GM12878 (cell line): ENCODE data around the gene RAB44. TPM values are rescaled to one million over a fixed set of nuclear protein-coding genes. Genes with fewer than 3 reads are reported as not detected.
A peak's percentile ranks its signal among the peaks of the same experiment; 100 is the strongest.

Experiments
- ATAC-seq: fragments of 200-7000 bp; cut with Tn5 transposase; 3 replicates; pipeline ENCODE4 v1.9.1; 2020; ENCODE audit warnings: mild to moderate bottlenecking, moderate library complexity
- Bru-seq: library from RNA; stranded (reverse); fragments of 400-500 nt; gene quantifications from one replicate; lab custom pipeline; 2021; lab: Mats Ljungman, UMichigan
- BruChase-seq, 2 experiments: library from RNA; stranded (reverse); fragments of 400-500 nt; gene quantifications; one replicate each; lab custom pipeline; 2021; lab: Mats Ljungman, UMichigan
- BruUV-seq: library from RNA; stranded (reverse); fragments of 400-500 nt; replicated peaks from 2 replicates; lab custom pipeline; 2021; lab: Mats Ljungman, UMichigan
- CTCF ChIA-PET: fragments of 300-600 bp; sonication (Branson Sonifier 250); formaldehyde crosslinking; extraction: SDS; loops from one replicate; lab custom pipeline; 2021; ENCODE audit warnings: inconsistent platforms; lab: Yijun Ruan, JAX
- POLR2A ChIA-PET: fragments of 350-600 bp; formaldehyde crosslinking; extraction: SDS; loops from one replicate; lab custom pipeline; 2021; ENCODE audit warnings: inconsistent platforms; lab: Charles Lee
- RAD21 ChIA-PET: fragments of 300-600 bp; sonication (Branson Sonifier 250); formaldehyde crosslinking; loops from one replicate; lab custom pipeline; 2023; ENCODE audit warnings: antibody characterized with exemption; ENCODE audit not compliant: unreplicated experiment; lab: Charles Lee
- SMC1A ChIA-PET: fragments of 300-600 bp; sonication (Branson Sonifier 250); formaldehyde crosslinking; loops from one replicate; lab custom pipeline; 2023; ENCODE audit not compliant: unreplicated experiment, uncharacterized antibody; lab: Charles Lee
- DNase-seq: peaks from one replicate; pipeline ENCODE4 v3.0.0-alpha.2; 2011; ENCODE audit warnings: low read depth, low spot score
- FAIRE-seq: peaks from 3 replicates; lab custom pipeline; 2011; peaks lifted over from hg19 to GRCh38; lab: Jason Lieb, UNC
- H2AFZ ChIP-seq: 2 replicates; pipeline ENCODE4 v1.6.0; 2011; ENCODE audit warnings: low read depth, low read length, control low read depth; ENCODE audit not compliant: control insufficient read depth
- H3K27ac ChIP-seq: 2 replicates; pipeline ENCODE4 v1.5.1; 2011; ENCODE audit warnings: control low read depth; ENCODE audit not compliant: control insufficient read depth, insufficient read depth
- H3K27me3 ChIP-seq, 2 experiments: replicated peaks in 1 of 2; 2 replicates each; pipeline versions ENCODE4 v1.6.0 to v1.6.1; 2011; ENCODE audit warnings: low read length in 1 of 2; ENCODE audit not compliant: control insufficient read depth in 2 of 2, insufficient read depth in 2 of 2
- H3K36me3 ChIP-seq, 2 experiments: 2 replicates each; pipeline ENCODE4 v1.5.1; 2011; ENCODE audit warnings: low read length in 1 of 2; ENCODE audit not compliant: control insufficient read depth in 2 of 2, insufficient read depth in 2 of 2
- H3K4me1 ChIP-seq: 2 replicates; pipeline ENCODE4 v1.6.1; 2011; ENCODE audit warnings: mild to moderate bottlenecking, low read length, moderate library complexity, mixed read lengths; ENCODE audit not compliant: control insufficient read depth, insufficient read depth
- H3K4me2 ChIP-seq: 2 replicates; pipeline ENCODE4 v1.6.0; 2011; ENCODE audit warnings: control low read depth; ENCODE audit not compliant: control insufficient read depth, insufficient read depth
- H3K4me3 ChIP-seq: fragments of 200-600 bp; sonication (generic); 2 replicates; pipeline ENCODE4 v1.5.1; 2016
- H3K79me2 ChIP-seq: 2 replicates; pipeline ENCODE4 v1.6.0; 2011; ENCODE audit warnings: low read length; ENCODE audit not compliant: control insufficient read depth, insufficient read depth
- H3K9ac ChIP-seq: 2 replicates; pipeline ENCODE4 v1.8.0; 2011; ENCODE audit warnings: low read length, control low read depth, mixed read lengths; ENCODE audit not compliant: control insufficient read depth, insufficient read depth
- H3K9me3 ChIP-seq: replicated peaks from 3 replicates; pipeline ENCODE4 v1.5.1; 2011; ENCODE audit warnings: mild to moderate bottlenecking, low read length; ENCODE audit not compliant: control insufficient read depth, insufficient read depth
- H4K20me1 ChIP-seq: 2 replicates; pipeline ENCODE4 v1.6.0; 2011; ENCODE audit not compliant: control insufficient read depth, insufficient read depth
- BRCA1 ChIP-seq: IDR thresholded peaks from 2 replicates; pipeline ENCODE4 v1.6.1; 2011; ENCODE audit warnings: low read depth, low read length, improper control_type of control experiment
- CBFB ChIP-seq: IDR thresholded peaks from 2 replicates; pipeline ENCODE4 v1.6.1; 2016; ENCODE audit warnings: antibody characterized with exemption, low read depth
- ESRRA ChIP-seq: IDR thresholded peaks from 2 replicates; pipeline ENCODE4 v1.6.1; 2012; ENCODE audit warnings: mild to moderate bottlenecking, low read length, improper control_type of control experiment
- FOS ChIP-seq: IDR thresholded peaks from 3 replicates; pipeline ENCODE4 v1.6.1; 2011; ENCODE audit warnings: borderline replicate concordance; ENCODE audit not compliant: insufficient read length; ENCODE audit errors: extremely low read depth
- KDM1A ChIP-seq: fragments of 200-600 bp; sonication (generic); IDR thresholded peaks from 2 replicates; pipeline ENCODE4 v1.6.1; 2016; ENCODE audit warnings: borderline replicate concordance
- NFYA ChIP-seq: IDR thresholded peaks from 2 replicates; pipeline ENCODE4 v1.6.1; 2011; ENCODE audit warnings: low read depth, mild to moderate bottlenecking, low read length, improper control_type of control experiment, borderline replicate concordance
- STAT3 ChIP-seq: IDR thresholded peaks from 2 replicates; pipeline ENCODE4 v1.6.1; 2011; ENCODE audit warnings: low read depth, low read length, improper control_type of control experiment
- TCF12 ChIP-seq: IDR thresholded peaks from 2 replicates; pipeline ENCODE4 v1.6.1; 2011; ENCODE audit warnings: low read depth, mild to moderate bottlenecking, low read length
- TCF3 ChIP-seq: IDR thresholded peaks from 2 replicates; pipeline ENCODE4 v1.6.1; 2012; ENCODE audit warnings: low read depth, mild to moderate bottlenecking, low read length, borderline replicate concordance; ENCODE audit not compliant: insufficient read depth
- WGBS: methylation state at CpG from one replicate; pipeline ENCODE4 v1.1.6; 2016; ENCODE audit warnings: low lambda C conversion rate; ENCODE audit not compliant: insufficient replicate concordance, insufficient coverage; ENCODE audit errors: missing lambda C conversion rate; 5-methylcytosine and 5-hydroxymethylcytosine counted together
- in situ Hi-C: fragments of 300-500 bp; cut with MboI; formaldehyde crosslinking; loops from 9 replicates; pipeline ENCODE4 v1.14.3; 2018; ENCODE audit warnings: mixed read lengths
- intact Hi-C: fragments of 100-400 bp; cut with micrococcal nuclease; formaldehyde crosslinking; loops from one replicate; pipeline ENCODE4 v1.14.2; 2022; ENCODE audit not compliant: unreplicated experiment
- long read RNA-seq, 2 experiments: library from polyadenylated mRNA; unstranded; transcript quantifications; one replicate each; pipeline ENCODE4 v2.0.0, GENCODE V29; 2019 to 2020
- polyA minus RNA-seq, 3 experiments: library from RNA; depleted of rRNA, polyadenylated mRNA; stranded (reverse); fragments of >200 nt; gene quantifications; 2 replicates each; pipeline ENCODE4 v1.2.3, GENCODE V29; 2011
- polyA plus RNA-seq, 11 experiments: library from polyadenylated mRNA; depleted of rRNA in 4 of 11; unstranded in 6 of 11; stranded (reverse) in 5 of 11; fragments of >200 nt; fragmentation: Nextera tagmentation in 4 of 11; fragmentation: Illumina TruSeq in 1 of 11; extraction: Ambion mirVana in 4 of 11; extraction: Trizol in 1 of 11; gene quantifications; 1 replicate in 1 of 11; 2 replicates in 10 of 11; pipeline versions ENCODE4 v1.2.1 to v1.2.3, GENCODE V29; 2011 to 2016; ENCODE audit warnings: inconsistent platforms in 2 of 11, missing spikeins in 2 of 11, low read depth in 1 of 11
- total RNA-seq, 4 experiments: library from RNA; depleted of rRNA in 3 of 4; stranded (reverse); fragments of >200 nt in 3 of 4; fragmentation: Illumina TruSeq in 1 of 4; extraction: Trizol in 1 of 4; gene quantifications; 2 replicates each; pipeline versions ENCODE4 v1.2.1 to v1.2.3, GENCODE V29; 2013 to 2021
- TF ChIP-seq, protein P1 (sequence below): fragments of 450-650 bp; IDR thresholded peaks from 2 replicates; pipeline ENCODE4 v1.6.1; 2017; ENCODE audit warnings: mild to moderate bottlenecking, moderate library complexity
- TF ChIP-seq, protein P2 (sequence below): fragments of 150-350 bp; IDR thresholded peaks from 2 replicates; pipeline ENCODE4 v1.6.1; 2014; ENCODE audit warnings: mild to moderate bottlenecking, low read depth, low read length

RAB44 gene, protein sequence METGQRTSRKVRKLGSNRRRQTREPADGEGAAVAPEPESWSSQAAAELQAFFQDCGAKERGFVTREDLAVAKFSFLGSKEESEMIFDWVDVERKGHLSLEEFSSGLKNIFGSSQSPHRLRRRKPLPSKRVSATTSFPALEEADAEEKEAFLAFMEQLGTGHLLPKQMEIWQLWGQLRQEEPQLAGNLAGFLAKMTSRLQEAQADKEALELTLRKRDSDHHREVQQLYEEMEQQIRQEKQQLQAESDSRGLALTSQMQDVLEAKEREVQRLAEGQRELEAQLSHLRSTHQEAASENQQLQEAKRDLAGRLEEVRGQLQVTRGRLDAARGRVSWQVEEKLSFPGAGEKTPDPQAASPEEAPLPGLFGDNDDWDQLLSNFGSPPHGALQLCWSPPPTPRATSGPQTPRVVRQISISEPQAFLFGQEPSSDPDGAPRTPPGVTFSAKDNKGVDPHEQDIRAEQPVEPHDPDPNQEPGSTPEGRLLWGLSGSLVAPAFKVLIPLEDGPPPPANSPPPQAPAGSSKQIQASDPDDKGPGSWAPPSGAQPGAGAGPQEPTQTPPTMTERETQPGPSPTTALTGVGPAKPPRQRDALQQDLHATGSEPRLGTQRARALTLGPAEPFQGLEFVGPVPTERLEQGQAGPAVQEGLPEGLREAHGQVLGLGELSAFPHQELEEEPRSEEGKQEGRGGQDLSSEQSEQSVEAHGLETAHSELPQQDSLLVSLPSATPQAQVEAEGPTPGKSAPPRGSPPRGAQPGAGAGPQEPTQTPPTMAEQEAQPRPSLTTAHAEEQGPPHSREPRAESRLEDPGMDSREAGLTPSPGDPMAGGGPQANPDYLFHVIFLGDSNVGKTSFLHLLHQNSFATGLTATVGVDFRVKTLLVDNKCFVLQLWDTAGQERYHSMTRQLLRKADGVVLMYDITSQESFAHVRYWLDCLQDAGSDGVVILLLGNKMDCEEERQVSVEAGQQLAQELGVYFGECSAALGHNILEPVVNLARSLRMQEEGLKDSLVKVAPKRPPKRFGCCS
- total RNA-seq (2013; cell fraction: nucleolus; rRNA removed): 0.23 TPM in 1 of 2 replicates, not detected in the other
- total RNA-seq (2014; rRNA removed): 0.06 TPM in 1 of 2 replicates, not detected in the other
- total RNA-seq (2014; rRNA removed; fragmentation: Illumina TruSeq; extraction: Trizol): not detected in 2 replicates
- total RNA-seq (2021): 0.05 TPM in 1 of 2 replicates, not detected in the other
- not detected for polyA plus RNA-seq (2011; ENCODE audit: low read depth)
- 0.05 TPM in 1 of 2 replicates, not detected in the other for polyA plus RNA-seq (2011; rRNA removed)
- polyA plus RNA-seq (2011; cell fraction: cytosol; rRNA removed): 0.05 and 0.06 TPM in 2 replicates
- 0.24 and 0.26 TPM in 2 replicates for polyA plus RNA-seq (2011; cell fraction: nucleus; rRNA removed)
- 0.03 and 0.05 TPM in 2 replicates for polyA plus RNA-seq (2012)
- 0.01 TPM in 1 of 2 replicates, not detected in the other for polyA plus RNA-seq (2014; fragmentation: Illumina TruSeq; extraction: Trizol)
- polyA plus RNA-seq (2014; fragmentation: Nextera tagmentation; extraction: Ambion mirVana): under 1 TPM in 1 of 2 experiments, not detected in 1; 0.02 TPM
- 0.01 and 0.05 TPM in 2 replicates for polyA plus RNA-seq (2014; rRNA removed)
- under 1 TPM; 0.05 to 0.08 TPM for polyA plus RNA-seq (2016; fragmentation: Nextera tagmentation; extraction: Ambion mirVana)
- 0.05 TPM in 1 of 2 replicates, not detected in the other for polyA minus RNA-seq (2011; rRNA and poly(A)+ RNA removed)
- polyA minus RNA-seq (2011; cell fraction: cytosol; rRNA and poly(A)+ RNA removed): not detected in 2 replicates
- polyA minus RNA-seq (2011; cell fraction: nucleus; rRNA and poly(A)+ RNA removed): not detected in 2 replicates
- Bru-seq, nascent RNA: percentile 24 among the genes with signal in this experiment
- BruChase-seq, experiment 1, labeled RNA remaining after a 6-hour chase: percentile 34 among the genes with signal in this experiment
- percentile 40 among the genes with signal in this experiment for BruChase-seq, experiment 2, labeled RNA remaining after a 2-hour chase
- long read RNA-seq, experiment 1: 0 reads
- long read RNA-seq, experiment 2: 0 reads

DNA sequence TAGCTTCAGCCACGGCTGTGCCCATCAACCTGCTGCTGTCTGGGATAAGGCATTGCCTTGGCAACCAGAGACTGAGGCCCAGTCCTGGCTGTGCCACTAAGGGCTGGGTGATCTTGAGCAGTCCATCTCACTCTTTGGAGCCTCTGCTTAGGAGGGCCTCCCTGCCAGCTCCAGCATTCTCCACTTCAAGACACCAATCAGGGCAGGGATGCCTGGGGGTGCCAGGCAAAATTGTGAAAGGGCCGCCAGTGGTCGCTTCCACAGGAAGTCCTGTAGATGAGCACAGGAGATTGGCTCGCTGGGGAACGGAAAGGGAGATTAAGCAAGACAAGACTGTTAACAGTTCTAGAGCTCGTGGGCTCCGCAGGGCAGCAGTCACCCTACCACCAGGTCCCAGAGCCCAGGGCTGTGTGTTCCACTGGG, at the start of gene RAB44:
Gene RAB44 (plus strand): TSS at position 346 of the 423 bp plus-strand sequence. CDS start 6,410 bp downstream, outside the sequence.
- FAIRE-seq (no peak), DNase-seq (no peak), ATAC-seq (no peak)
- CTCF ChIA-PET: interaction anchor here (1.9 kb wide), 1 partner anchor 11 kb away, joined by 7 read pairs; no protein-coding TSS in a partner anchor
- no peak within 1 kb of the TSS for H2AFZ ChIP-seq
- no peaks in the 10 kb centered on the region for H3K36me3 ChIP-seq
- H4K20me1 ChIP-seq: no peaks in the 10 kb centered on the region
- H3K27ac ChIP-seq: no peak within 1 kb of the TSS
- H3K9ac ChIP-seq: no peak within 1 kb of the TSS
- H3K79me2 ChIP-seq: no peaks in the 10 kb centered on the region
- WGBS: 92% methylated on average over 7 of the region's 7 CpGs
- POLR2A ChIA-PET: no interaction called here
- H3K9me3 ChIP-seq: no peaks in the 10 kb centered on the region
- no TSS peak for BruUV-seq
- SMC1A ChIA-PET: interaction anchor here (1.1 kb wide), 1 partner anchor 23 kb away, joined by 3 read pairs; no protein-coding TSS in a partner anchor
- RAD21 ChIA-PET: interaction anchor here (0.8 kb wide), 1 partner anchor 83 kb away, joined by 3 read pairs; no protein-coding TSS in a partner anchor
- no peak within 1 kb of the TSS for H3K4me3 ChIP-seq
- no peaks in the 10 kb centered on the region for H3K27me3 ChIP-seq
- H3K4me2 ChIP-seq: no peak within 1 kb of the TSS
- peaks cover 9% of the 10 kb centered on the region for H3K4me1 ChIP-seq
- in situ Hi-C loops: no loop called here
- intact Hi-C loops: no loop called here
- TF ChIP-seq NFYA (no peak), STAT3 (no peak), TCF12 (no peak), TCF3 (no peak), KDM1A (no peak), FOS (no peak), CBFB (no peak), ESRRA (no peak), BRCA1 (no peak)
- TF ChIP-seq, protein P1, sequence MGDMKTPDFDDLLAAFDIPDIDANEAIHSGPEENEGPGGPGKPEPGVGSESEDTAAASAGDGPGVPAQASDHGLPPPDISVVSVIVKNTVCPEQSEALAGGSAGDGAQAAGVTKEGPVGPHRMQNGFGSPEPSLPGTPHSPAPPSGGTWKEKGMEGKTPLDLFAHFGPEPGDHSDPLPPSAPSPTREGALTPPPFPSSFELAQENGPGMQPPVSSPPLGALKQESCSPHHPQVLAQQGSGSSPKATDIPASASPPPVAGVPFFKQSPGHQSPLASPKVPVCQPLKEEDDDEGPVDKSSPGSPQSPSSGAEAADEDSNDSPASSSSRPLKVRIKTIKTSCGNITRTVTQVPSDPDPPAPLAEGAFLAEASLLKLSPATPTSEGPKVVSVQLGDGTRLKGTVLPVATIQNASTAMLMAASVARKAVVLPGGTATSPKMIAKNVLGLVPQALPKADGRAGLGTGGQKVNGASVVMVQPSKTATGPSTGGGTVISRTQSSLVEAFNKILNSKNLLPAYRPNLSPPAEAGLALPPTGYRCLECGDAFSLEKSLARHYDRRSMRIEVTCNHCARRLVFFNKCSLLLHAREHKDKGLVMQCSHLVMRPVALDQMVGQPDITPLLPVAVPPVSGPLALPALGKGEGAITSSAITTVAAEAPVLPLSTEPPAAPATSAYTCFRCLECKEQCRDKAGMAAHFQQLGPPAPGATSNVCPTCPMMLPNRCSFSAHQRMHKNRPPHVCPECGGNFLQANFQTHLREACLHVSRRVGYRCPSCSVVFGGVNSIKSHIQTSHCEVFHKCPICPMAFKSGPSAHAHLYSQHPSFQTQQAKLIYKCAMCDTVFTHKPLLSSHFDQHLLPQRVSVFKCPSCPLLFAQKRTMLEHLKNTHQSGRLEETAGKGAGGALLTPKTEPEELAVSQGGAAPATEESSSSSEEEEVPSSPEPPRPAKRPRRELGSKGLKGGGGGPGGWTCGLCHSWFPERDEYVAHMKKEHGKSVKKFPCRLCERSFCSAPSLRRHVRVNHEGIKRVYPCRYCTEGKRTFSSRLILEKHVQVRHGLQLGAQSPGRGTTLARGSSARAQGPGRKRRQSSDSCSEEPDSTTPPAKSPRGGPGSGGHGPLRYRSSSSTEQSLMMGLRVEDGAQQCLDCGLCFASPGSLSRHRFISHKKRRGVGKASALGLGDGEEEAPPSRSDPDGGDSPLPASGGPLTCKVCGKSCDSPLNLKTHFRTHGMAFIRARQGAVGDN: no peak
- TF ChIP-seq, protein P2, sequence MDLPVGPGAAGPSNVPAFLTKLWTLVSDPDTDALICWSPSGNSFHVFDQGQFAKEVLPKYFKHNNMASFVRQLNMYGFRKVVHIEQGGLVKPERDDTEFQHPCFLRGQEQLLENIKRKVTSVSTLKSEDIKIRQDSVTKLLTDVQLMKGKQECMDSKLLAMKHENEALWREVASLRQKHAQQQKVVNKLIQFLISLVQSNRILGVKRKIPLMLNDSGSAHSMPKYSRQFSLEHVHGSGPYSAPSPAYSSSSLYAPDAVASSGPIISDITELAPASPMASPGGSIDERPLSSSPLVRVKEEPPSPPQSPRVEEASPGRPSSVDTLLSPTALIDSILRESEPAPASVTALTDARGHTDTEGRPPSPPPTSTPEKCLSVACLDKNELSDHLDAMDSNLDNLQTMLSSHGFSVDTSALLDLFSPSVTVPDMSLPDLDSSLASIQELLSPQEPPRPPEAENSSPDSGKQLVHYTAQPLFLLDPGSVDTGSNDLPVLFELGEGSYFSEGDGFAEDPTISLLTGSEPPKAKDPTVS: no peak
